Pancreas (tissue), 10 donors: ENCODE data around the gene SLC25A27. TPM values are rescaled to one million over a fixed set of nuclear protein-coding genes. Genes with fewer than 3 reads are reported as not detected.

Experiments used
- ATAC-seq, 4 donors: fragments of 200-7000 bp; cut with Tn5 transposase; one replicate each; pipeline versions ENCODE4 v1.8.0 to v1.9.1; 2020; ENCODE audit warnings: mild to moderate bottlenecking in 4 of 4, moderate library complexity in 4 of 4
- DNase-seq, 6 donors: peaks; one replicate each; pipeline ENCODE4 v3.0.0-alpha.2; 2020
- FAIRE-seq: peaks from 2 replicates; lab custom pipeline; 2012; peaks lifted over from hg19 to GRCh38; lab: Jason Lieb, UNC
- H3K27ac ChIP-seq, 4 donors: fragments of 200-600 bp; sonication (generic); 1 replicate in 3 of 4; 2 replicates in 1 of 4; pipeline versions ENCODE4 v1.5.0 to v1.8.0; 2020
- H3K27me3 ChIP-seq, 4 donors: fragments of 200-600 bp; one replicate each; pipeline ENCODE4 v1.8.0; 2021
- H3K36me3 ChIP-seq, 3 donors: fragments of 200-600 bp; sonication (generic) in 1 of 3; one replicate each; pipeline versions ENCODE4 v1.5.0 to v1.8.0; 2020 to 2021
- H3K4me1 ChIP-seq, 3 donors: fragments of 200-600 bp; one replicate each; pipeline ENCODE4 v1.8.0; 2021
- H3K4me3 ChIP-seq, 4 donors: fragments of 200-600 bp; sonication (generic) in 2 of 4; one replicate each; pipeline versions ENCODE4 v1.5.0 to v1.8.0; 2020 to 2021
- H3K9me3 ChIP-seq, 4 donors: fragments of 200-600 bp; one replicate each; pipeline ENCODE4 v1.8.0; 2021
- CTCF ChIP-seq, 4 donors: fragments of 200-600 bp; sonication (generic) in 3 of 4; IDR thresholded peaks; one replicate each; pipeline versions ENCODE4 v1.5.0 to v1.8.0; 2021; ENCODE audit warnings: antibody characterized with exemption in 4 of 4
- WGBS, 2 donors: extraction: QIAGEN DNeasy Blood & Tissue Kit; methylation state at CpG; one replicate each; pipeline ENCODE4 v1.1.7; 2013; 5-methylcytosine and 5-hydroxymethylcytosine counted together
- intact Hi-C, 3 donors: fragments of 100-400 bp; cut with DNase I; formaldehyde crosslinking; loops; one replicate each; pipeline versions ENCODE4 v1.11.1 to v1.14.2; 2022
- polyA plus RNA-seq, 2 donors: library from polyadenylated mRNA; stranded (reverse); fragments of 200-250 nt; gene quantifications; one replicate each; pipeline ENCODE4 v1.2.3, GENCODE V29; 2013
- total RNA-seq, 6 donors: library from RNA; stranded (reverse); fragmentation: NEBNext Ultra II Directional in 4 of 6; extraction: Animal tissue kit (Norgen Biotek cat#: 25700) in 4 of 6; gene quantifications; one replicate each; pipeline versions ENCODE4 v1.2.1 to v1.2.4, GENCODE V29; 2021 to 2023
- donor health status: healthy with polysubstance abuse.
- donor health status: DM: no; HTN: no; CAD: no; lungs with moderate emphysema.
- donor health status: DM: no; HTN: no; CAD: no.
- donor health status: control.
- donor health status: control.
- donor health status: Bipolar disorder and iron deficiency.
- donor health status: DM: yes; HTN: yes; CAD: no.
- donor health status: DM: no; HTN: no; CAD: no.
- donor health status: DM: no; HTN: no; CAD: no.
- donor health status: DM: yes; HTN: yes; CAD: no.

The SLC25A27 gene
- total and polyA plus RNA-seq, 8 donors, result 3.3 to 63.2 (median 10.9) TPM

- intact Hi-C loops, result no loop called here
- H3K4me3 ChIP-seq, result peak overlapping the region; percentile 50 to 95 (median 91)
- peaks cover 0 to 16% (median 3%) of the 10 kb centered on the region in 3 donors for H3K4me1 ChIP-seq
- no peaks in the 10 kb centered on the region for H3K36me3 ChIP-seq
- ATAC-seq (no peak), DNase-seq (no peak), FAIRE-seq (no peak)
- no peaks in the 10 kb centered on the region for H3K9me3 ChIP-seq
- no peak for TF ChIP-seq CTCF (IDR thresholded peaks at IDR 0.05)
- peak overlapping the region in 3 of 4 donors; percentile 54 to 91 (median 89) for H3K27ac ChIP-seq
- WGBS, 2 donors, result 11% methylated on average over 10 of the region's 10 CpGs
- H3K27me3 ChIP-seq, result no peaks in the 10 kb centered on the region
Measured at GRCh38 chr6:46653439-46654195, 842 bp downstream of the SLC25A27 start.

GRCh38 chr6:46655803-46656202 is 3.0 kb downstream of the SLC25A27 start:
- H3K27ac ChIP-seq, result no peak overlapping the region
- no peak for DNase-seq
- peaks cover 0 to 13% (median 3%) of the 10 kb centered on the region in 3 donors for H3K4me1 ChIP-seq
- WGBS, 2 donors, result 71% methylated on average over 6 of the region's 6 CpGs
- H3K4me3 ChIP-seq, result no peak overlapping the region
- no peaks in the 10 kb centered on the region for H3K27me3 ChIP-seq
- intact Hi-C loops, result no loop called here
- peak in 1 of 4 donors; percentile 18 for TF ChIP-seq CTCF (IDR thresholded peaks at IDR 0.05)
- ATAC-seq, result no peak
- no peaks in the 10 kb centered on the region for H3K9me3 ChIP-seq
- no peak for FAIRE-seq
- no peaks in the 10 kb centered on the region for H3K36me3 ChIP-seq

- Histone ChIP-seq H3K4me3 (no peak overlapping the region), H3K4me1 (peaks cover 0 to 6% (median 3%) of the 10 kb centered on the region in 3 donors), H3K27me3 (no peaks in the 10 kb centered on the region), H3K27ac (no peak overlapping the region), H3K9me3 (no peaks in the 10 kb centered on the region), H3K36me3 (peaks cover 0 to 9% (median 0%) of the 10 kb centered on the region in 3 donors)
- no peak for TF ChIP-seq CTCF (IDR thresholded peaks at IDR 0.05)
- FAIRE-seq (no peak), ATAC-seq (no peak), DNase-seq (no peak)
- intact Hi-C loops, result no loop called here
Measured at GRCh38 chr6:46657642-46658041, 4.9 kb downstream of the SLC25A27 start.

- TF ChIP-seq CTCF (IDR thresholded peaks at IDR 0.05), result no peak
- ATAC-seq, result no peak
- no peak for DNase-seq
- Histone ChIP-seq H3K27ac (no peak overlapping the region), H3K9me3 (no peaks in the 10 kb centered on the region), H3K36me3 (peaks cover 0 to 11% (median 0%) of the 10 kb centered on the region in 3 donors), H3K4me1 (no peaks in the 10 kb centered on the region), H3K4me3 (no peak overlapping the region), H3K27me3 (no peaks in the 10 kb centered on the region)
- 78 to 84% methylated on average over 2 of the region's 2 CpGs for WGBS, 2 donors
- intact Hi-C loops, result no loop called here
- FAIRE-seq, result no peak
Measured at GRCh38 chr6:46661483-46661882, 8.7 kb downstream of the SLC25A27 start.

- peaks cover 0 to 5% (median 0%) of the 10 kb centered on the region in 3 donors for H3K36me3 ChIP-seq
- no peaks in the 10 kb centered on the region for H3K4me1 ChIP-seq
- no peak for FAIRE-seq
- DNase-seq, result no peak
- intact Hi-C loops, result no loop called here
- no peak for ATAC-seq
- no peaks in the 10 kb centered on the region for H3K9me3 ChIP-seq
- no peak overlapping the region for H3K27ac ChIP-seq
- H3K4me3 ChIP-seq, result no peak overlapping the region
- TF ChIP-seq CTCF (IDR thresholded peaks at IDR 0.05), result no peak
- H3K27me3 ChIP-seq, result no peaks in the 10 kb centered on the region
- WGBS, 2 donors, result 94 to 95% methylated on average over 2 of the region's 2 CpGs
Measured at GRCh38 chr6:46667377-46667776, 14.6 kb downstream of the SLC25A27 start.
